ENCODE results near the gene CDH13. TPM values are rescaled to one million over a fixed set of nuclear protein-coding genes. Genes with fewer than 3 reads are reported as not detected.

Gene CDH13
- total and polyA plus RNA-seq, 10 of the 15 experiments (the other 5 are each of a cell fraction or from before 2014, with no cell fraction given), result under 0.01 to 0.05 TPM; not detected in 8

GRCh38 chr16:83648347-83648746, 1021.6 kb downstream of the CDH13 start:
- TF ChIP-seq, protein P1, sequence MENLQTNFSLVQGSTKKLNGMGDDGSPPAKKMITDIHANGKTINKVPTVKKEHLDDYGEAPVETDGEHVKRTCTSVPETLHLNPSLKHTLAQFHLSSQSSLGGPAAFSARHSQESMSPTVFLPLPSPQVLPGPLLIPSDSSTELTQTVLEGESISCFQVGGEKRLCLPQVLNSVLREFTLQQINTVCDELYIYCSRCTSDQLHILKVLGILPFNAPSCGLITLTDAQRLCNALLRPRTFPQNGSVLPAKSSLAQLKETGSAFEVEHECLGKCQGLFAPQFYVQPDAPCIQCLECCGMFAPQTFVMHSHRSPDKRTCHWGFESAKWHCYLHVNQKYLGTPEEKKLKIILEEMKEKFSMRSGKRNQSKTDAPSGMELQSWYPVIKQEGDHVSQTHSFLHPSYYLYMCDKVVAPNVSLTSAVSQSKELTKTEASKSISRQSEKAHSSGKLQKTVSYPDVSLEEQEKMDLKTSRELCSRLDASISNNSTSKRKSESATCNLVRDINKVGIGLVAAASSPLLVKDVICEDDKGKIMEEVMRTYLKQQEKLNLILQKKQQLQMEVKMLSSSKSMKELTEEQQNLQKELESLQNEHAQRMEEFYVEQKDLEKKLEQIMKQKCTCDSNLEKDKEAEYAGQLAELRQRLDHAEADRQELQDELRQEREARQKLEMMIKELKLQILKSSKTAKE (IDR thresholded peaks at IDR 0.05; ENCODE audit: low read depth, poor library complexity, severe bottlenecking), result no peak
- no peak for TF ChIP-seq KLF5 (IDR thresholded peaks at IDR 0.05; ENCODE audit: partially characterized antibody)
- TF ChIP-seq STAT1 (conservative IDR thresholded peaks at IDR 0.05), result no peak
- TF ChIP-seq, protein P2, sequence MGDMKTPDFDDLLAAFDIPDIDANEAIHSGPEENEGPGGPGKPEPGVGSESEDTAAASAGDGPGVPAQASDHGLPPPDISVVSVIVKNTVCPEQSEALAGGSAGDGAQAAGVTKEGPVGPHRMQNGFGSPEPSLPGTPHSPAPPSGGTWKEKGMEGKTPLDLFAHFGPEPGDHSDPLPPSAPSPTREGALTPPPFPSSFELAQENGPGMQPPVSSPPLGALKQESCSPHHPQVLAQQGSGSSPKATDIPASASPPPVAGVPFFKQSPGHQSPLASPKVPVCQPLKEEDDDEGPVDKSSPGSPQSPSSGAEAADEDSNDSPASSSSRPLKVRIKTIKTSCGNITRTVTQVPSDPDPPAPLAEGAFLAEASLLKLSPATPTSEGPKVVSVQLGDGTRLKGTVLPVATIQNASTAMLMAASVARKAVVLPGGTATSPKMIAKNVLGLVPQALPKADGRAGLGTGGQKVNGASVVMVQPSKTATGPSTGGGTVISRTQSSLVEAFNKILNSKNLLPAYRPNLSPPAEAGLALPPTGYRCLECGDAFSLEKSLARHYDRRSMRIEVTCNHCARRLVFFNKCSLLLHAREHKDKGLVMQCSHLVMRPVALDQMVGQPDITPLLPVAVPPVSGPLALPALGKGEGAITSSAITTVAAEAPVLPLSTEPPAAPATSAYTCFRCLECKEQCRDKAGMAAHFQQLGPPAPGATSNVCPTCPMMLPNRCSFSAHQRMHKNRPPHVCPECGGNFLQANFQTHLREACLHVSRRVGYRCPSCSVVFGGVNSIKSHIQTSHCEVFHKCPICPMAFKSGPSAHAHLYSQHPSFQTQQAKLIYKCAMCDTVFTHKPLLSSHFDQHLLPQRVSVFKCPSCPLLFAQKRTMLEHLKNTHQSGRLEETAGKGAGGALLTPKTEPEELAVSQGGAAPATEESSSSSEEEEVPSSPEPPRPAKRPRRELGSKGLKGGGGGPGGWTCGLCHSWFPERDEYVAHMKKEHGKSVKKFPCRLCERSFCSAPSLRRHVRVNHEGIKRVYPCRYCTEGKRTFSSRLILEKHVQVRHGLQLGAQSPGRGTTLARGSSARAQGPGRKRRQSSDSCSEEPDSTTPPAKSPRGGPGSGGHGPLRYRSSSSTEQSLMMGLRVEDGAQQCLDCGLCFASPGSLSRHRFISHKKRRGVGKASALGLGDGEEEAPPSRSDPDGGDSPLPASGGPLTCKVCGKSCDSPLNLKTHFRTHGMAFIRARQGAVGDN (IDR thresholded peaks at IDR 0.05), result no peak
- TF ChIP-seq ZNF24 (IDR thresholded peaks at IDR 0.05), result no peak
- TF ChIP-seq MEF2B (IDR thresholded peaks at IDR 0.05; ENCODE audit: partially characterized antibody, poor library complexity, severe bottlenecking), result no peak
- TF ChIP-seq, protein P3, sequence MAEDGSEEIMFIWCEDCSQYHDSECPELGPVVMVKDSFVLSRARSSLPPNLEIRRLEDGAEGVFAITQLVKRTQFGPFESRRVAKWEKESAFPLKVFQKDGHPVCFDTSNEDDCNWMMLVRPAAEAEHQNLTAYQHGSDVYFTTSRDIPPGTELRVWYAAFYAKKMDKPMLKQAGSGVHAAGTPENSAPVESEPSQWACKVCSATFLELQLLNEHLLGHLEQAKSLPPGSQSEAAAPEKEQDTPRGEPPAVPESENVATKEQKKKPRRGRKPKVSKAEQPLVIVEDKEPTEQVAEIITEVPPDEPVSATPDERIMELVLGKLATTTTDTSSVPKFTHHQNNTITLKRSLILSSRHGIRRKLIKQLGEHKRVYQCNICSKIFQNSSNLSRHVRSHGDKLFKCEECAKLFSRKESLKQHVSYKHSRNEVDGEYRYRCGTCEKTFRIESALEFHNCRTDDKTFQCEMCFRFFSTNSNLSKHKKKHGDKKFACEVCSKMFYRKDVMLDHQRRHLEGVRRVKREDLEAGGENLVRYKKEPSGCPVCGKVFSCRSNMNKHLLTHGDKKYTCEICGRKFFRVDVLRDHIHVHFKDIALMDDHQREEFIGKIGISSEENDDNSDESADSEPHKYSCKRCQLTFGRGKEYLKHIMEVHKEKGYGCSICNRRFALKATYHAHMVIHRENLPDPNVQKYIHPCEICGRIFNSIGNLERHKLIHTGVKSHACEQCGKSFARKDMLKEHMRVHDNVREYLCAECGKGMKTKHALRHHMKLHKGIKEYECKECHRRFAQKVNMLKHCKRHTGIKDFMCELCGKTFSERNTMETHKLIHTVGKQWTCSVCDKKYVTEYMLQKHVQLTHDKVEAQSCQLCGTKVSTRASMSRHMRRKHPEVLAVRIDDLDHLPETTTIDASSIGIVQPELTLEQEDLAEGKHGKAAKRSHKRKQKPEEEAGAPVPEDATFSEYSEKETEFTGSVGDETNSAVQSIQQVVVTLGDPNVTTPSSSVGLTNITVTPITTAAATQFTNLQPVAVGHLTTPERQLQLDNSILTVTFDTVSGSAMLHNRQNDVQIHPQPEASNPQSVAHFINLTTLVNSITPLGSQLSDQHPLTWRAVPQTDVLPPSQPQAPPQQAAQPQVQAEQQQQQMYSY (CRISPR knock-in tag; IDR thresholded peaks at IDR 0.05), result no peak
- TF ChIP-seq NFYA (IDR thresholded peaks at IDR 0.05; ENCODE audit: borderline replicate concordance, low read depth, low read length), result no peak
- no peak for TF ChIP-seq HSF1 (IDR thresholded peaks at IDR 0.05; ENCODE audit: low read depth, low read length)
- Histone ChIP-seq H3K27ac (ENCODE audit: control insufficient read depth, insufficient read depth) (no peak overlapping the region), H4K20me1 (ENCODE audit: control insufficient read depth, insufficient read depth) (no peaks in the 10 kb centered on the region), H3K4me2 (ENCODE audit: control insufficient read depth, insufficient read depth) (no peak overlapping the region), H2AFZ (ENCODE audit: control insufficient read depth, low read depth, low read length) (no peak overlapping the region), H3K36me3 (ENCODE audit: control insufficient read depth in 2 of 2, insufficient read depth in 2 of 2, low read length in 1 of 2) (no peaks in the 10 kb centered on the region), H3K9me3 (replicated peaks; ENCODE audit: control insufficient read depth, insufficient read depth, low read length) (no peaks in the 10 kb centered on the region), H3K4me3 (no peak overlapping the region), H3K27me3 (replicated peaks in 1 of 2; ENCODE audit: control insufficient read depth in 2 of 2, insufficient read depth in 2 of 2, low read length in 1 of 2) (no peaks in the 10 kb centered on the region; a peak in 1 of 4 replicates), H3K4me1 (ENCODE audit: control insufficient read depth, insufficient read depth, low read length) (no peaks in the 10 kb centered on the region), H3K9ac (ENCODE audit: control insufficient read depth, insufficient read depth, low read length) (no peak overlapping the region), H3K79me2 (ENCODE audit: control insufficient read depth, insufficient read depth, low read length) (no peaks in the 10 kb centered on the region)
- SMC1A ChIA-PET (ENCODE audit: uncharacterized antibody, unreplicated experiment), result no interaction called here
- in situ Hi-C loops (cut with MboI), result no loop called here
- CTCF ChIA-PET, result no interaction called here
- no peak for DNase-seq (ENCODE audit: low read depth, low spot score)
- no peak for FAIRE-seq
- intact Hi-C loops (cut with micrococcal nuclease; ENCODE audit: unreplicated experiment), result no loop called here
- BruUV-seq (replicated peaks), result no TSS peak
- POLR2A ChIA-PET, result no interaction called here
- ATAC-seq, result no peak
- 11% methylated on average over 5 of the region's 5 CpGs for WGBS (ENCODE audit: insufficient coverage, insufficient replicate concordance, low lambda C conversion rate, missing lambda C conversion rate)
- RAD21 ChIA-PET (ENCODE audit: unreplicated experiment), result no interaction called here
